ENCODE results near the gene SLC5A3.

The SLC5A3 gene

DNA sequence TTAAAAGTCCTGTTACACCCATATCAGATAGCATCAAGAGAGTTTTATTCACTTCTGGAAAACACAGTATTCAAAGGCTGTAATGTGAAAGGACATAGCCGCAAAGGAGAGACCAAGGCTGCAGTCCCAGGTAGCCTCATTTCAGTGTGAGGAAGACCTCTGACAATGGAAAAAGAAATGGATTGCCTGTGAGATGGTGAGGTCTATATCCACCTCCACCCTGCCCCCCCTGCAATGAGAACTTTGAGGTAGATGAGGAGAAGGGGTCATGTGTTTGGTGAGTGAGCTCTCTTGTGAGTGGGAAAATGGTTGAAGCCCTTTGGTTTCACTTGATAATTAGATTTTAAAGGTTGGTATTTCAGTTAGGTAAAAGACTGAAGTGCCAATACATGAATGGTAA, 3.5 kb downstream of the SLC5A3 start:
- Histone ChIP-seq H3K27ac (replicated peaks) (no peak overlapping the region), H3K4me3 (replicated peaks; ENCODE audit: insufficient read depth, low read length) (no peak overlapping the region), H3K27me3 (ENCODE audit: insufficient read depth, poor library complexity, severe bottlenecking) (no peaks in the 10 kb centered on the region)
- DNase-seq (ENCODE audit: low read depth in 1 of 2, low spot score in 1 of 2), result no peak
- TF ChIP-seq, protein P1, sequence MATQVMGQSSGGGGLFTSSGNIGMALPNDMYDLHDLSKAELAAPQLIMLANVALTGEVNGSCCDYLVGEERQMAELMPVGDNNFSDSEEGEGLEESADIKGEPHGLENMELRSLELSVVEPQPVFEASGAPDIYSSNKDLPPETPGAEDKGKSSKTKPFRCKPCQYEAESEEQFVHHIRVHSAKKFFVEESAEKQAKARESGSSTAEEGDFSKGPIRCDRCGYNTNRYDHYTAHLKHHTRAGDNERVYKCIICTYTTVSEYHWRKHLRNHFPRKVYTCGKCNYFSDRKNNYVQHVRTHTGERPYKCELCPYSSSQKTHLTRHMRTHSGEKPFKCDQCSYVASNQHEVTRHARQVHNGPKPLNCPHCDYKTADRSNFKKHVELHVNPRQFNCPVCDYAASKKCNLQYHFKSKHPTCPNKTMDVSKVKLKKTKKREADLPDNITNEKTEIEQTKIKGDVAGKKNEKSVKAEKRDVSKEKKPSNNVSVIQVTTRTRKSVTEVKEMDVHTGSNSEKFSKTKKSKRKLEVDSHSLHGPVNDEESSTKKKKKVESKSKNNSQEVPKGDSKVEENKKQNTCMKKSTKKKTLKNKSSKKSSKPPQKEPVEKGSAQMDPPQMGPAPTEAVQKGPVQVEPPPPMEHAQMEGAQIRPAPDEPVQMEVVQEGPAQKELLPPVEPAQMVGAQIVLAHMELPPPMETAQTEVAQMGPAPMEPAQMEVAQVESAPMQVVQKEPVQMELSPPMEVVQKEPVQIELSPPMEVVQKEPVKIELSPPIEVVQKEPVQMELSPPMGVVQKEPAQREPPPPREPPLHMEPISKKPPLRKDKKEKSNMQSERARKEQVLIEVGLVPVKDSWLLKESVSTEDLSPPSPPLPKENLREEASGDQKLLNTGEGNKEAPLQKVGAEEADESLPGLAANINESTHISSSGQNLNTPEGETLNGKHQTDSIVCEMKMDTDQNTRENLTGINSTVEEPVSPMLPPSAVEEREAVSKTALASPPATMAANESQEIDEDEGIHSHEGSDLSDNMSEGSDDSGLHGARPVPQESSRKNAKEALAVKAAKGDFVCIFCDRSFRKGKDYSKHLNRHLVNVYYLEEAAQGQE (IDR thresholded peaks at IDR 0.05; ENCODE audit: insufficient replicate concordance, low read depth), result no peak
- TF ChIP-seq GABPA (IDR thresholded peaks at IDR 0.05; ENCODE audit: low read depth), result no peak
- no peak for TF ChIP-seq SPI1 (IDR thresholded peaks at IDR 0.05; ENCODE audit: borderline replicate concordance, low read depth)
- TF ChIP-seq POLR2AphosphoS5 (IDR thresholded peaks at IDR 0.05; ENCODE audit: low read depth), result no peak
- TF ChIP-seq, protein P2, sequence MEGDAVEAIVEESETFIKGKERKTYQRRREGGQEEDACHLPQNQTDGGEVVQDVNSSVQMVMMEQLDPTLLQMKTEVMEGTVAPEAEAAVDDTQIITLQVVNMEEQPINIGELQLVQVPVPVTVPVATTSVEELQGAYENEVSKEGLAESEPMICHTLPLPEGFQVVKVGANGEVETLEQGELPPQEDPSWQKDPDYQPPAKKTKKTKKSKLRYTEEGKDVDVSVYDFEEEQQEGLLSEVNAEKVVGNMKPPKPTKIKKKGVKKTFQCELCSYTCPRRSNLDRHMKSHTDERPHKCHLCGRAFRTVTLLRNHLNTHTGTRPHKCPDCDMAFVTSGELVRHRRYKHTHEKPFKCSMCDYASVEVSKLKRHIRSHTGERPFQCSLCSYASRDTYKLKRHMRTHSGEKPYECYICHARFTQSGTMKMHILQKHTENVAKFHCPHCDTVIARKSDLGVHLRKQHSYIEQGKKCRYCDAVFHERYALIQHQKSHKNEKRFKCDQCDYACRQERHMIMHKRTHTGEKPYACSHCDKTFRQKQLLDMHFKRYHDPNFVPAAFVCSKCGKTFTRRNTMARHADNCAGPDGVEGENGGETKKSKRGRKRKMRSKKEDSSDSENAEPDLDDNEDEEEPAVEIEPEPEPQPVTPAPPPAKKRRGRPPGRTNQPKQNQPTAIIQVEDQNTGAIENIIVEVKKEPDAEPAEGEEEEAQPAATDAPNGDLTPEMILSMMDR (IDR thresholded peaks at IDR 0.05; ENCODE audit: insufficient read depth, low read length), result no peak

DNA sequence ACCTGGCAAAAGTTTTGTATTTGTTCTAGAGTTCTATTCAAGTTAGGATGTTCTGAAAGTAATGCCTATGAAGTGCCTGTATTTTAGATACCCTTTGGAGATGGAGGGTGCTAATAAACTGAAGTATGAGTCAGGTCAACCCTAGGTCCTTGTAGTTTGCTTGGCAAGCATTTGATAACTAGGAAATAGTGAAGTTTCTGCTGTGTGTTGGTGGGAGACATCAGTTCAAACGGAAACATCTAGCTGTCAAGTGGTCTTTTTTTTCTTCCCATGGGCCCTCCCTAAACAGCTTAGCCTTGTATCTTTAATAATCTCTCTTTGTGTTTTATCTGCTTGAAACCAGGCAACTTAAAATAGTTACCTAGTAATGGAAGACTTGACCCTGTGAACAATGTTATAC, 4.5 kb downstream of the SLC5A3 start:
- TF ChIP-seq, protein P2 (IDR thresholded peaks at IDR 0.05; ENCODE audit: insufficient read depth, low read length), result no peak
- TF ChIP-seq, protein P1 (IDR thresholded peaks at IDR 0.05; ENCODE audit: insufficient replicate concordance, low read depth), result no peak
- Histone ChIP-seq H3K27me3 (ENCODE audit: insufficient read depth, poor library complexity, severe bottlenecking) (no peaks in the 10 kb centered on the region), H3K27ac (replicated peaks) (no peak overlapping the region), H3K4me3 (replicated peaks; ENCODE audit: insufficient read depth, low read length) (no peak overlapping the region)
- no peak for DNase-seq (ENCODE audit: low read depth in 1 of 2, low spot score in 1 of 2)

DNA sequence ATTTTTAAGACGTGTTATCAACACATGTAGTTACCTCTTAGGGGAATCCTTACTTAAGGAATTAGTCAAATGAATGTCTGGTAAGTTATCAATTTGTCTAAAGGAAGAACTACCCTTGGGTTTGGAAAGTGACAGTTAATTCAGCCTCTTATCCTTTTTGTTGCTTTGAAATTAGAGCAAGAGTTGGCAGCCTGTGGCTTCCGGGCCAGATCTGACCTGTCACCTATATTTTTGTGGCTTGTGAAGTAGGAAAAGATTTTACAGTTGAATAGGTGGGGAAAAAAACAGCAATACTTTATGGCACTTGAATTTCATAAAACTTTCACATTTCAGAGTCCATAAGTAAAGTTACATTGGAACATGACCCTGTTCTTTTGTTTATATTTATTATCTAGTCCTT, 5.5 kb downstream of the SLC5A3 start:
- Histone ChIP-seq H3K27ac (replicated peaks) (no peak overlapping the region), H3K4me3 (replicated peaks; ENCODE audit: insufficient read depth, low read length) (no peak overlapping the region), H3K27me3 (ENCODE audit: insufficient read depth, poor library complexity, severe bottlenecking) (no peaks in the 10 kb centered on the region)
- TF ChIP-seq GABPA (IDR thresholded peaks at IDR 0.05; ENCODE audit: low read depth), result no peak
- TF ChIP-seq SPI1 (IDR thresholded peaks at IDR 0.05; ENCODE audit: borderline replicate concordance, low read depth), result no peak
- TF ChIP-seq, protein P2 (IDR thresholded peaks at IDR 0.05; ENCODE audit: insufficient read depth, low read length), result no peak
- no peak for TF ChIP-seq POLR2AphosphoS5 (IDR thresholded peaks at IDR 0.05; ENCODE audit: low read depth)
- TF ChIP-seq, protein P1 (IDR thresholded peaks at IDR 0.05; ENCODE audit: insufficient replicate concordance, low read depth), result no peak
- DNase-seq (ENCODE audit: low read depth in 1 of 2, low spot score in 1 of 2), result no peak
